ENCODE measurements around the gene ALLC. TPM values are rescaled to one million over a fixed set of nuclear protein-coding genes. Genes with fewer than 3 reads are reported as not detected.
A peak's percentile ranks its signal among the peaks of the same experiment; 100 is the strongest.

The ALLC gene
- total RNA-seq, 1 donor from 2014 or later = not detected

- Mint-ChIP-seq H3K4me3 (no peak overlapping the region), H3K4me1 (ENCODE audit: low read depth) (peaks cover 17% of the 10 kb centered on the region), H3K36me3 (ENCODE audit: low read depth) (no peaks in the 10 kb centered on the region), H3K27ac (no peak overlapping the region), H3K9me3 (no peaks in the 10 kb centered on the region), H3K27me3 (ENCODE audit: insufficient read depth) (no peaks in the 10 kb centered on the region)
- no peak for DNase-seq (ENCODE audit: low spot score)
- intact Hi-C loops (cut with micrococcal nuclease) = no loop called here
These were observed 10.8 kb upstream of the ALLC start for GRCh38 chr2:3647246-3647645.

- Mint-ChIP-seq H3K4me3 (no peak overlapping the region), H3K36me3 (ENCODE audit: low read depth) (no peaks in the 10 kb centered on the region), H3K27ac (no peak overlapping the region), H3K9me3 (no peaks in the 10 kb centered on the region), H3K4me1 (ENCODE audit: low read depth) (peaks cover 18% of the 10 kb centered on the region), H3K27me3 (ENCODE audit: insufficient read depth) (no peaks in the 10 kb centered on the region)
- no peak for DNase-seq (ENCODE audit: low spot score)
- intact Hi-C loops (cut with micrococcal nuclease) = no loop called here
These were observed 10.0 kb upstream of the ALLC start for GRCh38 chr2:3647831-3648651.

GRCh38 chr2:3648652-3649177, 9.3 kb upstream of the ALLC start:
- DNase-seq (ENCODE audit: low spot score) = no peak
- Mint-ChIP-seq H3K36me3 (ENCODE audit: low read depth) (no peaks in the 10 kb centered on the region), H3K27me3 (ENCODE audit: insufficient read depth) (peaks cover under 1% of the 10 kb centered on the region), H3K9me3 (no peaks in the 10 kb centered on the region), H3K4me3 (no peak overlapping the region), H3K4me1 (ENCODE audit: low read depth) (peaks cover 18% of the 10 kb centered on the region), H3K27ac (no peak overlapping the region)
- intact Hi-C loops (cut with micrococcal nuclease) = no loop called here

GRCh38 chr2:3649581-3649980, 8.4 kb upstream of the ALLC start:
- Mint-ChIP-seq H3K9me3 (no peaks in the 10 kb centered on the region), H3K27ac (no peak overlapping the region), H3K4me3 (no peak overlapping the region), H3K36me3 (ENCODE audit: low read depth) (no peaks in the 10 kb centered on the region), H3K27me3 (ENCODE audit: insufficient read depth) (peaks cover 2% of the 10 kb centered on the region), H3K4me1 (ENCODE audit: low read depth) (peaks cover 18% of the 10 kb centered on the region)
- no peak for DNase-seq (ENCODE audit: low spot score)
- intact Hi-C loops (cut with micrococcal nuclease) = no loop called here

- H3K4me3 Mint-ChIP-seq = peak overlapping the region; percentile 78
- H3K27ac Mint-ChIP-seq = no peak overlapping the region
These were observed 7.7 kb upstream of the ALLC start for GRCh38 chr2:3650140-3650920.

GRCh38 chr2:3651691-3652648, 6.0 kb upstream of the ALLC start:
- Mint-ChIP-seq H3K9me3 (no peaks in the 10 kb centered on the region), H3K4me1 (ENCODE audit: low read depth) (peaks cover 18% of the 10 kb centered on the region), H3K27me3 (ENCODE audit: insufficient read depth) (peaks cover 2% of the 10 kb centered on the region), H3K4me3 (peak overlapping the region; percentile 90), H3K27ac (peak overlapping the region; percentile 96), H3K36me3 (ENCODE audit: low read depth) (no peaks in the 10 kb centered on the region)
- DNase-seq (ENCODE audit: low spot score) = peak; percentile 56
- intact Hi-C loops (cut with micrococcal nuclease) = loop anchor here (1.0 to 2.0 kb wide), 11 partner anchors 55 to 1765 kb away; partner anchors contain the start of genes ADI1, EIPR1, RNASEH1 and RPS7

More at GRCh38 chr2:3650140-3650920, 7.7 kb upstream of the ALLC start:
- H3K27me3 Mint-ChIP-seq (ENCODE audit: insufficient read depth) = peaks cover 2% of the 10 kb centered on the region
- DNase-seq (ENCODE audit: low spot score) = no peak
- H3K9me3 Mint-ChIP-seq = no peaks in the 10 kb centered on the region
- intact Hi-C loops (cut with micrococcal nuclease) = loop anchor here (2.0 kb wide), 2 partner anchors 1038 to 1764 kb away; no protein-coding TSS in a partner anchor
- no peaks in the 10 kb centered on the region for H3K36me3 Mint-ChIP-seq (ENCODE audit: low read depth)
- H3K4me1 Mint-ChIP-seq (ENCODE audit: low read depth) = peaks cover 18% of the 10 kb centered on the region

GRCh38 chr2:3652896-3653625, 4.9 kb upstream of the ALLC start:
- H3K4me1 Mint-ChIP-seq (ENCODE audit: low read depth) = peaks cover 18% of the 10 kb centered on the region
- H3K4me3 Mint-ChIP-seq = no peak overlapping the region
- intact Hi-C loops (cut with micrococcal nuclease) = no loop called here
- peaks cover 2% of the 10 kb centered on the region for H3K27me3 Mint-ChIP-seq (ENCODE audit: insufficient read depth)
- no peak overlapping the region for H3K27ac Mint-ChIP-seq
- DNase-seq (ENCODE audit: low spot score) = no peak
- H3K36me3 Mint-ChIP-seq (ENCODE audit: low read depth) = no peaks in the 10 kb centered on the region
- H3K9me3 Mint-ChIP-seq = no peaks in the 10 kb centered on the region

- intact Hi-C loops (cut with micrococcal nuclease) = no loop called here
- H3K36me3 Mint-ChIP-seq (ENCODE audit: low read depth) = no peaks in the 10 kb centered on the region
- H3K4me3 Mint-ChIP-seq = peak overlapping the region; percentile 26
- DNase-seq (ENCODE audit: low spot score) = no peak
- H3K27ac Mint-ChIP-seq = no peak overlapping the region
- no peaks in the 10 kb centered on the region for H3K9me3 Mint-ChIP-seq
- H3K27me3 Mint-ChIP-seq (ENCODE audit: insufficient read depth) = peaks cover 2% of the 10 kb centered on the region
- peaks cover 18% of the 10 kb centered on the region for H3K4me1 Mint-ChIP-seq (ENCODE audit: low read depth)
These were observed 4.0 kb upstream of the ALLC start for GRCh38 chr2:3654011-3654410.

GRCh38 chr2:3654531-3655225, 3.3 kb upstream of the ALLC start:
- intact Hi-C loops (cut with micrococcal nuclease) = no loop called here
- Mint-ChIP-seq H3K4me1 (ENCODE audit: low read depth) (peaks cover 18% of the 10 kb centered on the region), H3K27ac (no peak overlapping the region), H3K4me3 (no peak overlapping the region), H3K36me3 (ENCODE audit: low read depth) (no peaks in the 10 kb centered on the region), H3K27me3 (ENCODE audit: insufficient read depth) (peaks cover 2% of the 10 kb centered on the region), H3K9me3 (no peaks in the 10 kb centered on the region)
- DNase-seq (ENCODE audit: low spot score) = no peak

GRCh38 chr2:3655871-3656761, 1.9 kb upstream of the ALLC start:
- no peaks in the 10 kb centered on the region for H3K36me3 Mint-ChIP-seq (ENCODE audit: low read depth)
- peaks cover 2% of the 10 kb centered on the region for H3K27me3 Mint-ChIP-seq (ENCODE audit: insufficient read depth)
- H3K4me1 Mint-ChIP-seq (ENCODE audit: low read depth) = peaks cover 21% of the 10 kb centered on the region
- no peak overlapping the region for H3K4me3 Mint-ChIP-seq
- intact Hi-C loops (cut with micrococcal nuclease) = no loop called here
- no peak overlapping the region for H3K27ac Mint-ChIP-seq
- H3K9me3 Mint-ChIP-seq = no peaks in the 10 kb centered on the region
- no peak for DNase-seq (ENCODE audit: low spot score)
